Globus pallidus (tissue), 1 donor: ENCODE data around the gene ATP9A.
"Not testable (repeated sequence)": the region's sequence is repeated elsewhere in the genome, so short reads cannot be mapped to it uniquely, and the experiment has no call there.

Experiments
- DNase-seq: peaks from one replicate; pipeline ENCODE4 v3.0.0-alpha.2; 2015; ENCODE audit warnings: low spot score

ATP9A gene

GRCh38 chr20:51654495-51654894, 113.7 kb downstream of the ATP9A start:
- no peak for DNase-seq

DNA sequence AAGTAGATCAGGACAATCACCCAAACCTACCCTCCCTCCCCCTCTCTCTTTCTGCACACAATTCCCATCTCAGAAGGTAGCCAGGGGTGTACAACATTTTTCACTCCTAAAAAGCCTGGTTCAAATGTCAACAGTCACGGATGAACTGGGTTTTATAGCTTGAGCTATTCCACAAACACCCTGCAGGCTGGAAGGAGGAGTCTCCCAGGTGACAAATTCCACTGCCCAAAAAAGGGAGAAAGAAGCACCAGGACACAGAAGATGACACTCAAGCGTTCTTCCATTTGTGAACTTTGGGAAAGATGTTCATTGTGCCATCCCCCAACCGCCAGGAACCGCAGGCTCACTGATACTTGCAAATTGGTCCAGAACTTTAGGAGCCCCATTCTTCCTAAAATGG, 114.1 kb downstream of the ATP9A start:
- DNase-seq = no peak

- DNase-seq = no peak
Measured at GRCh38 chr20:51653226-51653625, 115.0 kb downstream of the ATP9A start.

DNA sequence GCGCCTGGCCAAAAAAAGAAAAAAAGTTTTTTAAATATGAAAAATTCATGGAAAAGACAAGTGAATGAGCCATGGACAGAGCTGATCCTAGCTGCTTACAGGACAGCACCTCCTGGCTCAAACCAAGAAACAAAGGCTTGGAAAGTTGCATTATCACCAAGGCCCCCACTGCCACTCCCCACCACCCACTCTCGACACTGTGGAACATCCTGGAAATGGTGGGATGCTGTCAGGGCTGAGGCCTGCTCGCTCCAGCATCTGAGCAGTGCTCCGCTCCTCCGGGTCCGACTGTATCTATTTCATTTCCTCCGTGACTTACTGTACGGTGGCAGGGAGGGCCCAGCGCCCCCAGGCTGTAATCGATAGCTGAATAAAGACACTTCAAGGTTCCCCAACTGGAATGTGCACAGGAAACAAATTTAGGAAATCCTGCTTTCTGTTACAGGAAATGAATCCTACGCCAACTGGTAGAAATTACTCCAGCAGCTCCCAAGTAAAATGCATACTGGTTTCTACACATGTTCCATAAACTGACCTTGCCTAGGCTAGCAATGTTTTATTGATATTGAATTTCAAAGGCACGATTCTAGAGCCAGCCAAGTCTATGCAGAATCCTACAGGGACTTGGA, 116.2 kb downstream of the ATP9A start:
- no peak for DNase-seq

DNA sequence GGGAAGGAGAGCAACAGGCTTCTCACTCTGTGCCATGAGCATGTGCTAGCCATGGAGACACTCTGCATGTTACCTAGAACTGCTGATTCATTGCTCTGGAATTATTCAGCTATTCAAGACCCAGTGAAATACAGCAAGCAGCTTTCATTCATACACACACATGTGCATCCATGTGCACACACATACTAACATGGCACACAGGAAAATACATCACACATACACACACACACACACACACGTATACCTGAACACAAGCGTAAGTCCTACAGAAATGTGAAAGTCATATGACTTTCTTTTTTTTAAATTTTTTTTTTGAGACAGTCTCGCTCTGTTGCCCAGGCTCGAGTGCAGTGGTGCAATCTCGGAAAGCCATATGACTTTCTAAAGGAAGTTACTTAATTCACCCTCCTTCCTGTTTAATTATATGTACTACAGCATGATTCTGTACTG, 117.5 kb downstream of the ATP9A start:
- peak; percentile 16 for DNase-seq

GRCh38 chr20:51648571-51648947, 119.6 kb downstream of the ATP9A start:
- DNase-seq = no peak

DNA sequence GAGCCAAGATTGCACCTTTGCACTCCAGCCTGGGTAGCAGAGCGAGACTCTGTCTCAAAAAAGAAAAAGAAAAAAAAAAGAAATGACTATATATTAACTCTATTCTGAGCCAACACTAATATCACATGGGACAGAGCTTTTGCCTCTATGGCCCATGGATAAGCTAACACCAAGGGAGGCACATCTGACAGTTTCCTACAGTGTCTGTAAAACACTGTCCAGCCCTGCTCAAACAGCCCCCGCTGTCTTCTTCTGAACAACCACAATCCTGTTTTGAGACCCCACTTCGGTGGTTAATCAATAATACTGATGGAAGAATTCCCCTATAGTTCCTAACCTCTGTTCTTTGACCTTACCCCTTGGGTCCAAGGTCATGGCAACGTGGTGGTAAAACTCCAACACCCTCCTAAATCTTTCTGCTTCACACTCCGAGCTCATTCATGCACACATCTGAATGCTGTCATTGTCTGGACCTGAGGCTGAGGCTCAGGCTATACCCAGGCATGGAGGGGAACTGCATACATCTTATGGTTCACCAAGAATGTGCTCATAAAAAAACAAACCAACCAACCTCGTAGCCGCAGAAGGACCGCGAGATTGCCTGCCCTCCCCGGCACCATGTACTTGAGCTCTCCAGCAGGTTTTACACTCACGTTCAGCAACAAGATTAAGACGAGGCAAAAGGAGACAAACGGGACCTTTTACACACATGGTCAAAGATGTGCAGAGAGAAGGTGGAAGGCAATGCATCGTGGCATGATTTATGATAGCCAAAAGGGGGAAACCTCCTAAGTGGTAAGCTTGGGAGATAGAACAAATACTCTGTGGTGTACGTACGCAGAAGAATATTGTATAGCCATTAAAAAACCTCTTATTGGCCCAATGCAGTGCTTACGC, 120.3 kb downstream of the ATP9A start:
- DNase-seq = no peak

GRCh38 chr20:51643810-51644209, 124.4 kb downstream of the ATP9A start:
- DNase-seq = not testable (repeated sequence)

DNA sequence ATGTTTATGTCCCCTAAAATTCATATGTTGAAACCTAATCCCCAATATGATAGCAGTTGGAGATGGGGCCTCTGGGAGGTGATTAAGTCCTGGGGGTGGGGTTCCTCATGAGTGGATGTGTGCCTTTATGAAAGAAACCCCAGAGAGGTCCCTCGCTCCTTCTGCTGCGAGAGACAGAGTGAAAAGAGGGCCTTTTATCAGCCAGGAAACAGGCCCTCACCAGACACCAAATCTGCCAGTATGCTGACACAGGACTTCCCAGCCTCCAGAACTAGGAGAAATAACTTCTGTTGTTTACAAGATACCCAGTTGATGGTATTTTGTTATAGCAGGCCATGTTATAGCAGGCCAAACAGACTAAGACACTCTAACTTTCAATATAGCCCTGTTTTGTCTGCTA, 124.8 kb downstream of the ATP9A start:
- DNase-seq = no peak

- DNase-seq = no peak
Measured at GRCh38 chr20:51641866-51642265, 126.3 kb downstream of the ATP9A start.

DNA sequence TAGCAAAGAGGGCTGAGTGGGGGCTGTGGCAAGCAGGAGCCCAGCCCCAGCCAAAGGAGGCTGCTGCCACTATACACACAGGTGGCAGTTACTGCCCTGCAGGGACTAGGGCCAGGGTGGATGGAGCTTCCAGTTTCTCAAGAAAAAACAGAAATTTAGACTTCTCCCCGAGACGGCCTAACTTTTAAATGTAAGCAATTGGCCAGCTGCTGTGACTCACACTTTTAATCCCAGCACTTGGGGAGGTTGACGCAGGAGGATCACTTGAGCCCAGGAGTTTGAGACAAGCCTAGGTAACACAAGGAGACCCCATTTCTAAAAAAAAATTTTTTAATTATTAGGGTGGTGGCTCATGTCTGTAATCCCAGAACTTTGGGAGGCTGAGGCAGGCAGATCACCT, 127.4 kb downstream of the ATP9A start:
- no peak for DNase-seq

- peak; percentile 38 for DNase-seq
Measured at GRCh38 chr20:51639206-51639832, 128.9 kb downstream of the ATP9A start.

DNA sequence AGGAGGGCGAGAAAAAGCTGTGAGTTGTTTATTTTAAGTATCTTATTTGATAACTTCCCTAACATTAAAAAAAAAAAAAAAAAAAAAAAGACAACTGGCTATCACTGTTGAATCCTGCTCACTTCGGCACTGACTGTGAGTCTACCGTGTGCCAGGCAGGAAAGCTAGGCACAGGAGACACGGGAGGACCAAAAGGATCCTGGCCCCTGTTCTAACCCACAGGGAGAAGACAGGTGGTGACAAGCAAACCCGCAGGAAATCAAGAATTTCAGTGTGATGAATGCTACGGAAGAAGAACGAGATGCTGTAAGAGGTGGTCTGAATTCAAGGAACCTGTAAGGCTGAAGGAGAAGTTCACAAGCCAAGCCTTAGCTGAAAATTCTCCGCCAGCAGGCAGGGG, 130.9 kb downstream of the ATP9A start:
- no peak for DNase-seq

- DNase-seq = no peak
Measured at GRCh38 chr20:51636123-51636522, 132.1 kb downstream of the ATP9A start.

DNA sequence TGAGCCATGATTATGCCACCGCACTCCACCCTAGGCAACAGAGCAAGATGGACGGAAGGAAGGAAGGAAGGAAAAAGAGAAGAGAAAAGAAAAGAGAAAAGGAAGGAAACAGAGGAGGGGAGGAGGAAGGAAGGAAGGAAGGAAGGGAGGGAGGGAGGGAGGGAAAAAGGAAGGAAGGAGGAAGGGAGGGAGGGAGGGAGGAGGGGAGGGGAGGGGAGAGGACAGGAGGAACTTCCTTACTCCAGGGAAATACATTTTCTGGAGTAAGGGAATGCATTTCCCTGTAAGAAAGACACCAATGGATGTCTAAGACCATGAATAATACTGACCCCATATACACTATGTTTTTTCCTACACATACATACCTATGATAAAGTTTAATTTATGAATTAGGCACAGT, 132.5 kb downstream of the ATP9A start:
- DNase-seq = no peak

DNA sequence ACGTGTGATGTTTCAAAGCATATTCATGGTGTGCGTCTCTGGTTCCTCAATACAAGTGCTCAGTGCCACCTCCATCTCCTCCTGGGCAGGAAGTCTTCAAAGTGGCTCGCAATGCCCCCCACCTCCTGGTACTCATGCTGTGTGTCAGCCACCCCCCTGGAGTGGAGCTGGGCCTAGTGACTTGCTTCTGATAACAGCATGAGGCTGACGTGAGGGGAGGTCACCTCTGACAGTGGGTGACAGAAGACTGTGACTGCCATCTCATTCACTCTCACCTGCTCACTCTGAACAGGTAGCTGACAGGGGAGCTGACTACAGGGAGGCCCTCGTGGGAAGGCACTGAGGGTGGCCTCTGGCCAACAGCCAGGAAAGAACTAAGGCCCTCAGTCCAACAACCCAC, 133.3 kb downstream of the ATP9A start:
- no peak for DNase-seq

- no peak for DNase-seq
Measured at GRCh38 chr20:51634257-51634656, 133.9 kb downstream of the ATP9A start.

DNA sequence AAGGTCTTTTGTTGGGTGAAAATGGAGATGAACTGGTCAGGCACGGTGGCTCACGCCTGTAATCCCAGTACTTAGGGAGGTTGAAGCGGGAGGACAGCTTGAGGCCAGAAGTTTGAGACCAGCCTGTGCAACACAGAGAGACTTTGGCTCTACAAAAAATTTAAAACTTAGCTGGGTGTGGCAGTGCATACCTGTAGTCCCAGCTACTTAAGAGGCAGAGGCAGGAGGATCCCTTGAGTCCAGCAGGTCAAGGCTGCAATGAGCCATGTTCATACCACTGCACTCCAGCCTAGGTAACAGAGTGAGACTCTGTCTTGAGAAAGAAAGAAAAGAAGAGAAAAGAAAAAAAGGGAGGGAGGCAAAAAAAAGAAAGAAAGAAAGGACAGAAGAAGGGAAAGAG, 134.8 kb downstream of the ATP9A start:
- no peak for DNase-seq

GRCh38 chr20:51631953-51632352, 136.2 kb downstream of the ATP9A start:
- DNase-seq = no peak

DNA sequence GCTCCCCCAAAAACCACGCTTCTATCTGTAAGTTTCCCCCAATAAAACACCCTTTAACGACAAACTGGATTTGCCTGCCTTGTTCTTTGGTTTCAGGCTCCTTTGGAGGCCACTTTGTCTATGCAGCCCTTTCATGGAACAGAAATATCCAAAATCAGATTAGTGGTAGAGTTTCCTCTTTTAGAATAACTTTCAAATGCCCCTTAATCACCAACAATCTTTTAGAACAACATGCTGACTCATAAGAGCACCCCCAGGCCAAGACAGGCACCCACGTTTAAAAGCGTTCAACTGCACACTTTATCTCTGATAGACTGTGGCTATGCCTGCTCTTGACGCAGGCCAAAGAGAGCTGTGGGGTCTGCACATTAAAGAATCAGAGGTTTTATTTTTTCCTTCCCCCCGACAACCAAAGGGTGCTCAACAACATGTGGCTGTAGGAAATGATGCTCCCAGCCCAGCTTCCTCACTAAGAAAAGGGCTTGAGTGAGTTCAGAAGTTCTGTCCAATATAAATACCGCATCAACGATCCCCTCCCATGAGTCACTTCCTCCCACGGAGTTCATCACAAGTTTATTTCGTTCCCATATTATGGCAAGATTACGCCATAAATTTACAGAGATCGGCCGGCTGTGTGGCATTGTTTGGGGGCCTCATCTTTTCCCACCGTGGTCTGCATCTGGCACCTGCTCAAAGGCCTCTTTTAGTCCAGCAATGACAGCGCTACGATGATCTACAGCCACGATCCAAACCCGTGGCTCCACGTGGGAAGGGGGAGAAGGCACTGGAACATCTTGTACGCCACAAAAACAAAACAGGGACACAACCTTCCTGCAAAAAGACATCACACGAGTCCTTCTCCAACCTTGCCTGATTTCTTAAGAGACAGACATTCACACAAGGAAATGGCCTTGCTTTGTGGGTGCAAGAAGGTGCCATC, 136.9 kb downstream of the ATP9A start:
- DNase-seq = no peak

DNA sequence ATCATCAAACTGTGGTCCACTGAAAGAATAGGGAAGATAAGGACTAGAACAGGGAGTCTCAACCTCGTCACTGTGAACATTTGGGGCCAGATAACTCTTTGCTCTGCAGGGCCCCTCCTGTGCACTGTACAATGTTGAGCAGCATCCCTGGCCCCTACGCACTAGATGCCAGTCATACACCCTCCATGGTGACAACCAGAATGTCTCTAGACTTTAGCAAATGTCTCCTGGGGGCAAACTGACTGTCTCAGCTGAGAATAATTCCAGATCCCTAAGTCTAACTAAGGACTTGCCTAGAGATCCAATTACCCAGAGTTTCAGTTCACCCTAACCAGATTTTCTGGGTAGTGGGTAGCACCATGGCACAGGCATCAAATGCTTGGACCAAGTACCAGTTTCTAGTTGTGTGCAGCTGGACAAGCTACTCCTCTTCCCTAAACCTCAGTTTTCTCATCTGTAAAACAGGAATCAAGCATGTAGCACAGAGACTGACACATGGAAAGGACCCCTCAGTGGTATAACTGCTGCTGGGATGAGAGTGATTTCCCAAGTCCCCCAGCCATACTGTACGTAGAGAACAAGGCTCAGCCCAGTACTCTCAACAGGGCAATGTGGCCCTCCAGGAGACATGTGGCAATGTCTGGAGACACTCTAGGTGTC, 138.7 kb downstream of the ATP9A start:
- no peak for DNase-seq
